HG02943 (cell line): ENCODE results near the gene SLC28A2.
"Not testable (repeated sequence)": the region's sequence is repeated elsewhere in the genome, so short reads cannot be mapped to it uniquely, and the experiment has no call there.

ENCODE experiments used
- ATAC-seq: cut with Tn5 transposase; IDR thresholded peaks from one replicate; pipeline ENCODE4 v1.9.1; 2021; ENCODE audit warnings: mild to moderate bottlenecking, low read depth, moderate library complexity; ENCODE audit not compliant: unreplicated experiment

The SLC28A2 gene, protein sequence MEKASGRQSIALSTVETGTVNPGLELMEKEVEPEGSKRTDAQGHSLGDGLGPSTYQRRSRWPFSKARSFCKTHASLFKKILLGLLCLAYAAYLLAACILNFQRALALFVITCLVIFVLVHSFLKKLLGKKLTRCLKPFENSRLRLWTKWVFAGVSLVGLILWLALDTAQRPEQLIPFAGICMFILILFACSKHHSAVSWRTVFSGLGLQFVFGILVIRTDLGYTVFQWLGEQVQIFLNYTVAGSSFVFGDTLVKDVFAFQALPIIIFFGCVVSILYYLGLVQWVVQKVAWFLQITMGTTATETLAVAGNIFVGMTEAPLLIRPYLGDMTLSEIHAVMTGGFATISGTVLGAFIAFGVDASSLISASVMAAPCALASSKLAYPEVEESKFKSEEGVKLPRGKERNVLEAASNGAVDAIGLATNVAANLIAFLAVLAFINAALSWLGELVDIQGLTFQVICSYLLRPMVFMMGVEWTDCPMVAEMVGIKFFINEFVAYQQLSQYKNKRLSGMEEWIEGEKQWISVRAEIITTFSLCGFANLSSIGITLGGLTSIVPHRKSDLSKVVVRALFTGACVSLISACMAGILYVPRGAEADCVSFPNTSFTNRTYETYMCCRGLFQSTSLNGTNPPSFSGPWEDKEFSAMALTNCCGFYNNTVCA

DNA sequence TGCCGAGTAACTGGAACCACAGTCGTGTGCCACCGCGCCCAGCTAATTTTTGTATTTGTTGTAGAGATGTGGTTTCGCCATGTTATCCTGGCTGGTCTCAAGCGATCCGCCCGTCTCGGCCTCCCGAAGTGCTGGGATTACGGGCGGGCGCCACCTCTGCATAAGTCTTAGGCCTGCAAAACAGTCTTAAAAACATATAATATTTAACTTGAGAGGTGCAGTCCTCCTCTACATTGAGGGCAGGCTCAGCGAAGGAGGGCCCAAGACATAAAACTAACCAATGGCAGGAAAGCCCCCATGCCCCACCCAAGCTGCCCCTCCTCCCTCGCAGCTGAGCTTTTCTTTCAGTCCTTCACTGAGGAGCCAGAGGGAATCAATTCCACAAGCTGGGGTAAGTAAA lies at the start of gene SLC28A2:
TSS of gene SLC28A2 (plus strand) at position 347 of the 400 bp plus-strand sequence. CDS start 982 bp downstream, outside the sequence.
- ATAC-seq: no peak

DNA sequence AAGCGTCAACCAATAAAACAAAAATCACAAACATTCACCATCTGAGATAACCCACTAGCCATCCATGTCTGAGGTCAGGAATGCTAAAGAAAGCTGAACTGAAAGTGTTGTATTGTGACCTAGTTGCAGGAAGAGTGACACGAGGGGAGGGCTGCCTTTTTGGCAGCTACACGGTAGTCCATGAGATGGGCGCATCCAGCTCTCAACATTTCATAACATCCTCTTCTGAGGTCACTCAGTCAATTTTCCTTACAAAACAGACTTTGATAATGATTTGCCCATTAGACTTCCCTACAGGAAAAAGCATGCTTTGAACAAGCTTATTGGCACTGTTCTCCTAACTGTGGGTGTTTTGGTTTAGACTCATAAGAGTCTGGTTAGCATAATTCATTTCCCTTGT lies 48.9 kb upstream of the SLC28A2 start:
- no peak for ATAC-seq

- no peak for ATAC-seq
Measured at GRCh38 chr15:45205192-45205591, 46.8 kb upstream of the SLC28A2 start.

- ATAC-seq: no peak
Measured at GRCh38 chr15:45212493-45212892, 39.5 kb upstream of the SLC28A2 start.

GRCh38 chr15:45221053-45221599 lies 30.9 kb upstream of the SLC28A2 start:
- ATAC-seq: no peak

DNA sequence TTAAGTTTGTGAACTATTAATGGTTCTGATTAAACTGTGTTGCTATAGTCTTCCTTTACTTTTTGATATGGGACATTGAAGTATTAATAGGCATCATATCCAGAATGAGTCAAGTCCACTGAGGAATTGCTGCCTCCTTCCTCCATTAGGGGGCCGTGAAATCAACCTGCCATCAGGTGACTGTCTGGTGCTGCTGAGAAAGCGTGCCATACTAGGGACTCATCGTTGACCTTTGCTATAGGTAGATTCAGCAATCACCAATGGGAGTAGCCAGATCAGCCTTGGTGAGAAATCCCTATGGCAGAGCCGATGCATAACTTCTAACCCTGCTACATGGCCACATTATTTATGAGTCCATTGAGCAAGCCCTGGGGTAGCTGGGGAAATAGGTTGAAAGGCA lies 30.1 kb upstream of the SLC28A2 start:
- no peak for ATAC-seq

- ATAC-seq: no peak
Measured at GRCh38 chr15:45224621-45225217, 27.3 kb upstream of the SLC28A2 start.

DNA sequence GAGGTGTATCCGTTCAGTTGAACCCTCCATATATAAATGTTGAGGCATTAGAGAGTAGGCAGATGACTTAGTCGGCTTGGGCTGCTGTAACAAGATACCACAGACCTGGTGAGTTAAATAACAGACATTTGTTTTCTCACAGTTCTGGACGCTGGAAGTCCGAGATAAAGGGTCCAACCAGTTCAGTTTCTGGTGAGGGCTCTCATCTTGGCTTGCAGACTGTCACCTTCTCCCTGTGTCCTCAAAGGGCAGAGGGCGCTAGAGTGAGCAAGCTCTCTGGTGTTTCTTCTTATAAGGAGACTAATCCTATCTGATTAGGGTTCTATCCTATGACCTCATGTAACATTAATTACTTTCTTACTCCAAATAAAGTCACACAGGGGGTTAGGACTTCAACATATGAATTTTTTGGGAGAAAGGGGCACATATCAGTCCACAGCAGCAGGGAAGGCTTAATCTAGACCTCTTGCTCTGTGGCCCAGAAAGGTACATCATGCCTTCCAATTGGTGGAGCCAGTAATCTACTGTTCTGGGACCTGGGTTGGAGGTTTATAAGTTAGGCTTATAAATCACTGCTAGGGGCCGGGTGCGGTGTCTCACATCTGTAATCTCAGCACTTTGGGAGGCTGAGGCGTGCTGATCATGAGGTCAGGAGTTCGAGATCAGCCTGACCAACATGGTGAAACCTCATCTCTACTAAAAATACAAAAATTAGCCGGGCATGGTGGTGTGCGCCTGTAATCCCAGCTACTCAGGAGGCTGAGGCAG lies 26.3 kb upstream of the SLC28A2 start:
- ATAC-seq: no peak

DNA sequence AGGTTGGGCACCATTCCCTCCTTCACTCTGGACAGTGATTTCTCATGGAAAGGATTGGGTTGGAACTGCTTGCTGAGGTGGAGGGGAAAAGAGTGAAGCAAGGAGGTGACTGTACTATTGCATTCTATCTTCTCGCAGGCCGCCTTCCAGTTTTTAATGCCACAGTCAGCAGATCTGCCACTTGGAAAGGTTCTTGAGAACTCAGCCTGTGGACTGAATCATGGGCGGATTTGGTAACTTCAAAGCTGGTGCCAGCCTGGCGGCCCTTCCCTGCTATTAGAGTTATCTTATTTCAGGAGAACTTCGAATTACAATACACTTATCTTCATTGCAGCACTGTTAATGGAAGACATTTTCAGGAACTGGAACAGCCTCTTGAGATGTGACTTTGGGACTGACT lies 23.1 kb upstream of the SLC28A2 start:
- ATAC-seq: no peak

DNA sequence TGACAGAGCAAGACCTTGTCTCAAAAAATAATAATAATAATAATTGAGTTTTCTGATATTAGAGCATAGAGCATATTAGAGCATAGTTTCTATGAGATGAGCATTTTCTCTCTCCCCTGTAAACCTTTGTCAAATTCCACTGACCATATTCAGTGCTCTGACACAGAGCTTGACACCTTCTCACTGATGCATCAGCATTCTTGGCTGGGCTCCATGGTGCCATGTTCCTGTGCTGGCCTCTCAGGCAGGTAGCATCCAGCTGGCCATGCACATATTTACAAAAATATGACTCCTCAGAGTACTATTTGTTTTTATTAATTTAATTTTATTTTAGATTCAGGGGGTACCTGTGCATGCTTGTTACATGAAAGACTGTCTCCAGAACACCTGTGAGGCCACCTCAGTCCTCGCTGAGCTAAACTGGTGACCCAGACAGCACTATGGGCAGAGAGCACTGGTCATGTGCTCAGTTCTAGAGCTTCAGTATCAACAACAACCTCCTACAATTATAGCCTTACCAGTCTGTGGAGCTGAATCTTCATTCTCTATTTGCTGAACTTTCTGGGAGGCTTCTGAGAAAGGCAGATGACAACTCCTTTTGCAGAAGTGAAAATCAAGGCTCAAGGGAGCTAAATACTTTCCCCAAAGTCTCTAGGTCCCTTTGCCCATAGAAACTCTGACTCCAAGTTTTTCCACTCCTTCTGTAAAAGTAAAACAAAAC lies 21.6 kb upstream of the SLC28A2 start:
- no peak for ATAC-seq

GRCh38 chr15:45231132-45231531 lies 20.9 kb upstream of the SLC28A2 start:
- ATAC-seq: no peak

GRCh38 chr15:45231864-45232562 lies 20.0 kb upstream of the SLC28A2 start:
- ATAC-seq: no peak

GRCh38 chr15:45234562-45235235 lies 17.3 kb upstream of the SLC28A2 start:
- no peak for ATAC-seq

DNA sequence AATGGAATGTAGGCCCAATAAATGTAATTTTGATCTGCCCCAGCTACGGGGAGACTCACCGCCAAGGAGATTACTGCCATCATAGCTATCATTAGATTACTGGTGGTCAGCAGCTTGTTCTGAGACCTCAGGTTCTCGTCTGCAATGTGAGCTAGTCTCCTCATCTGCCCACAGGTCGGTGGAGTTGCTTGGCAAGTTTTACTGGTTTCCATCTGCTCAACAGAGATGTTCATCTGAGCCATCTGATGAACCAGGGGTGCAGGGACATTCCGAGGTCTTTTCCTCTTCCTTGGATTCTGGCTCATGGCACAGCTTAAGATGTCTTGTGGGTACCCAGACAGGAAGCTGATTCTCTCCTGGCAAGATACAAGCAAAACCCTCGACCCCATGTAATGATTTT lies 15.2 kb upstream of the SLC28A2 start:
- ATAC-seq: not testable (repeated sequence)

GRCh38 chr15:45242289-45242688 lies 9.7 kb upstream of the SLC28A2 start:
- ATAC-seq: no peak

DNA sequence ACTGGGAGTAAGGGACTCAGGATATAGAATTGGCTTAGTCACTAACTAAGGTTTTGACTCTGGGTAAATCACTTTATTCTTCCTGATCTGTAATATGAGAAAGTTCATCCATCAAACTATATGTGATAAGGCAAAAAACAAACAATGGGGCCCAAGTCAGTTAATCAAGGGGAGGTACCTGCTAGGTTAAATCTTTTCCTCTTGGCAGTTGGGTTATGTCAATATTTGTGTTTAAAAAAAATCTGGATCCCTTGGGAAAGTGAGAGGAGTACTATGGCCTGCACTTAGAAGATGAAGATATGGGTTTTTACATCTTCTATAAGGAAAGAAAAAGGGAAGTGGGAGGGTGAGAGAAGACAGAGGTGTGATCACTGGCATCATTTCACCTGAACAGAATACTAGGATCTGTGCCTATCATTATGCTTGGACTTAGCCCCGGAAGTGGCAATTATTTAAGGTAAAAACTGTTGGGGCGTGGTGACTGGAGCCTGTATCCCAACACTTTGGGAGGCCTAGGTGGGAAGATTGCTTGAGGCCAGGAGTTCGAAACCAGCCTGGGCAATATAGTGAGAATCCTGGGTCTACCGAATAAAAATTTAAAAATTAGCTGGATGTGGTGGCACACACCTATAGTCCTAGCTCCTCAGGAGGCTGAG lies 2.8 kb upstream of the SLC28A2 start:
- ATAC-seq: no peak

GRCh38 chr15:45253330-45253729 lies 1.3 kb downstream of the SLC28A2 start:
- ATAC-seq: no peak

GRCh38 chr15:45254405-45254804 lies 2.4 kb downstream of the SLC28A2 start:
- ATAC-seq: no peak
